Activated CD4-positive, alpha-beta T cell treated with anti-CD3 and anti-CD28 coated beads for 36 hours (primary cell): ENCODE results near the gene KEL. TPM values are rescaled to one million over a fixed set of nuclear protein-coding genes. Genes with fewer than 3 reads are reported as not detected.
"Not testable (repeated sequence)": the region's sequence is repeated elsewhere in the genome, so short reads cannot be mapped to it uniquely, and the experiment has no call there.

ENCODE experiments used
- ATAC-seq: fragments of 200-7000 bp; cut with Tn5 transposase; one replicate; pipeline ENCODE4 v1.10.0; 2021; ENCODE audit warnings: mild to moderate bottlenecking, moderate library complexity
- CTCF ChIA-PET: fragments of 350-600 bp; sonication (Branson Sonifier 250); formaldehyde crosslinking; loops from one replicate; lab custom pipeline; 2021; ENCODE audit warnings: antibody characterized with exemption; lab: Charles Lee
- POLR2A ChIA-PET: fragments of 350-600 bp; sonication (Branson Sonifier 250); formaldehyde crosslinking; loops from one replicate; lab custom pipeline; 2021; ENCODE audit warnings: antibody characterized with exemption, inconsistent platforms; lab: Charles Lee
- DNase-seq: peaks from one replicate; pipeline ENCODE4 v3.0.0-alpha.2; 2020
- H3K27ac Mint-ChIP-seq: one replicate; pipeline ENCODE4 v1.8.0; 2021; ENCODE audit warnings: mixed read lengths
- H3K27me3 Mint-ChIP-seq: one replicate; pipeline ENCODE4 v1.8.0; 2021; ENCODE audit warnings: mixed read lengths
- H3K36me3 Mint-ChIP-seq: one replicate; pipeline ENCODE4 v1.8.0; 2021; ENCODE audit warnings: low read depth, mixed read lengths
- H3K4me1 Mint-ChIP-seq: one replicate; pipeline ENCODE4 v1.8.0; 2021; ENCODE audit warnings: mixed read lengths
- H3K4me3 Mint-ChIP-seq: one replicate; pipeline ENCODE4 v1.8.0; 2021; ENCODE audit warnings: mild to moderate bottlenecking, moderate library complexity, mixed read lengths
- H3K9me3 Mint-ChIP-seq: one replicate; pipeline ENCODE4 v1.8.0; 2021; ENCODE audit warnings: low read depth, mixed read lengths
- intact Hi-C, 2 experiments: fragments of 100-400 bp; cut with DNase I in 1 of 2; cut with micrococcal nuclease in 1 of 2; formaldehyde crosslinking; loops; one replicate each; pipeline versions ENCODE4 v1.14.2 to v1.15.1; 2022 to 2024; cut with DNase I, micrococcal nuclease
- total RNA-seq, 2 experiments: library from RNA; stranded (reverse); gene quantifications; one replicate each; pipeline ENCODE4 v1.2.3, GENCODE V29; 2021

Gene KEL
- total RNA-seq, 2 experiments from 2014 or later, result 0.32 to 0.44 TPM

- ATAC-seq (no peak), DNase-seq (no peak)
- ChIA-PET POLR2A (no interaction called here), CTCF (interaction anchor here (0.7 to 3.3 kb wide), 7 partner anchors 10 to 611 kb away, joined by 3 to 16 read pairs (median 5); no protein-coding TSS in a partner anchor)
- peaks cover 3% of the 10 kb centered on the region for H3K9me3 Mint-ChIP-seq
- no peaks in the 10 kb centered on the region for H3K36me3 Mint-ChIP-seq
- H3K27me3 Mint-ChIP-seq, result no peaks in the 10 kb centered on the region
- no peaks in the 10 kb centered on the region for H3K4me1 Mint-ChIP-seq
- no peak overlapping the region for H3K27ac Mint-ChIP-seq
- intact Hi-C loops, result no loop called here
- H3K4me3 Mint-ChIP-seq, result no peak overlapping the region
These were observed 35.4 kb upstream of the KEL start for GRCh38 chr7:142997456-142997989.

- H3K9me3 Mint-ChIP-seq, result peaks cover 3% of the 10 kb centered on the region
- ATAC-seq (no peak), DNase-seq (no peak)
- H3K36me3 Mint-ChIP-seq, result no peaks in the 10 kb centered on the region
- no peak overlapping the region for H3K4me3 Mint-ChIP-seq
- intact Hi-C loops, result loop anchor here in 1 of 2 experiments (5.0 kb wide), 1 partner anchor 560 kb away; no protein-coding TSS in a partner anchor
- CTCF ChIA-PET, result interaction anchor here (0.8 to 2.5 kb wide), 6 partner anchors 9 to 518 kb away, joined by 3 to 11 read pairs (median 4); no protein-coding TSS in a partner anchor
- H3K27ac Mint-ChIP-seq, result no peak overlapping the region
- POLR2A ChIA-PET, result no interaction called here
- no peaks in the 10 kb centered on the region for H3K4me1 Mint-ChIP-seq
- H3K27me3 Mint-ChIP-seq, result peaks cover 10% of the 10 kb centered on the region
These were observed 30.3 kb upstream of the KEL start for GRCh38 chr7:142992427-142992826.

DNA sequence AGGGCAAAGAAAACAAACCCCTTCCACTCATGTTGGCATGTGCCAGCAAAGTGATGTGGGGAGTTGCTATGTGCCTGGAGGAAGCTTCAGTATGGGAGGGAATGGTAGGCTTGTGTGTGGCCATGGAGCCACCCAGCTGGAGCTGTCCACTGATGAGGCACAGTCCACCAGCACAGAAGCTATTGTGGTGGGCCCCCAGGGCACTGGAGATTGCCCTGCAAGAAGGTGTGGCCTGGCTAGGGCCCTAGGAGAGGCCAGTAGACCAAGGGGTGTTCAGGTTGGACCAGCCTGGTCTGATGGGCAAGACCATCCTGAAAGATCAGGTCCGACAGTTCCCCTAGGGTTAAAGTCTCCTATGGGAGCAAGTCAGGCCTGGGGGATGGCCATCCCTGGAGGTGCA lies 22.1 kb upstream of the KEL start:
- ChIA-PET POLR2A (no interaction called here), CTCF (interaction anchor here (0.8 kb wide), 1 partner anchor 36 kb away, joined by 3 read pairs; no protein-coding TSS in a partner anchor)
- intact Hi-C loops, result no loop called here
- no peaks in the 10 kb centered on the region for H3K36me3 Mint-ChIP-seq
- no peak for DNase-seq
- peaks cover 7% of the 10 kb centered on the region for H3K27me3 Mint-ChIP-seq
- H3K4me1 Mint-ChIP-seq, result no peaks in the 10 kb centered on the region
- peaks cover 2% of the 10 kb centered on the region for H3K9me3 Mint-ChIP-seq
- no peak overlapping the region for H3K27ac Mint-ChIP-seq
- ATAC-seq, result no peak
- no peak overlapping the region for H3K4me3 Mint-ChIP-seq

DNA sequence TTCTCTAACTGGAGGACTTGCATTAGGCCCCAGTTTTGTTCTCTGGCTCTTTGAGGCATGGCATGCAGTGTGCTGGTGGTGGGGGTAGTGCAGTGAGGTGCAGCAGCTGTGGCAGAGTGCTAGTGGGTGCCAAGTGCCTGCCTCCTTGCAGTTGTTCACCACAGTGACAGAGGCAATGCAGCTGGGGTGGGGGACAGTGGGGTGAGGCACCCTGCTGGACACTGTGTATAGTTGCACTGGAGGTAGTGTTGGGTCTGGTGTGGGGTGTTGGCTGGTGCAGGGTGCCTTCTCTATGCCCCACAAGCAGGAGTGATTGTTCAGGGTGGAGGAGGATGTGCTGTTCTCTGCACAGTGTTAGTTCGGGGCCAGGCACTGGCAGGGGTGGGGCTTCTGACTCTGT lies 21.7 kb upstream of the KEL start:
- DNase-seq, result no peak
- Mint-ChIP-seq H3K9me3 (peaks cover 2% of the 10 kb centered on the region), H3K4me1 (no peaks in the 10 kb centered on the region), H3K27ac (no peak overlapping the region), H3K27me3 (peaks cover 7% of the 10 kb centered on the region), H3K4me3 (no peak overlapping the region), H3K36me3 (no peaks in the 10 kb centered on the region)
- POLR2A ChIA-PET, result no interaction called here
- CTCF ChIA-PET, result interaction anchor here (1.3 to 1.9 kb wide), 3 partner anchors 20 to 103 kb away, joined by 3 to 5 read pairs (median 5); no protein-coding TSS in a partner anchor
- ATAC-seq, result no peak
- intact Hi-C loops, result no loop called here

DNA sequence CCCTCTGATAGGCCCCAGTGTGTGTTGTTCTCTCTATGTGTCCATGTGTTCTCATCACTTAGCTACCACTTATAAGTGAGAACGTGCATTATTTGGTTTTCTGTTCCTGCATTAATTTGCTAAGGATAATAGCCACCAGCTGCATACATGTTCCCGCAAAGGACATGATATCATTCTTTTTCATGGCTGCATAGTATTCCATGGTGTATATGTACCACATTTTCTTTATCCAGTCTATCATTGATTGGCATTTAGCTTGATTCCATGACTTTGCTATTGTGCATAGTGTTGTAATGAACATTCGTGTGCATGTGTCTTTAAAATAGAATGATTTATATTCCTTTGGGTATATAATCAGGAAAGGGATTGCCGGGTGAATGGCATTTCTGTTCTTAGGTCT lies 16.2 kb upstream of the KEL start:
- H3K27me3 Mint-ChIP-seq, H3K36me3 Mint-ChIP-seq, H3K9me3 Mint-ChIP-seq, H3K27ac Mint-ChIP-seq, H3K4me1 Mint-ChIP-seq, H3K4me3 Mint-ChIP-seq, DNase-seq, ATAC-seq, POLR2A ChIA-PET, intact Hi-C loops: not testable (repeated sequence)
- CTCF ChIA-PET, result interaction anchor here (0.6 kb wide), 1 partner anchor 409 kb away, joined by 3 read pairs; no protein-coding TSS in a partner anchor

GRCh38 chr7:142974626-142975025 lies 12.5 kb upstream of the KEL start:
- no peak for ATAC-seq
- H3K27me3 Mint-ChIP-seq, result peaks cover 12% of the 10 kb centered on the region
- H3K4me1 Mint-ChIP-seq, result peaks cover 3% of the 10 kb centered on the region
- no peaks in the 10 kb centered on the region for H3K36me3 Mint-ChIP-seq
- intact Hi-C loops, result no loop called here
- no peak overlapping the region for H3K4me3 Mint-ChIP-seq
- POLR2A ChIA-PET, result no interaction called here
- CTCF ChIA-PET, result interaction anchor here (1.0 kb wide), 1 partner anchor 28 kb away, joined by 3 read pairs; no protein-coding TSS in a partner anchor
- no peak overlapping the region for H3K27ac Mint-ChIP-seq
- peaks cover 3% of the 10 kb centered on the region for H3K9me3 Mint-ChIP-seq
- DNase-seq, result no peak

DNA sequence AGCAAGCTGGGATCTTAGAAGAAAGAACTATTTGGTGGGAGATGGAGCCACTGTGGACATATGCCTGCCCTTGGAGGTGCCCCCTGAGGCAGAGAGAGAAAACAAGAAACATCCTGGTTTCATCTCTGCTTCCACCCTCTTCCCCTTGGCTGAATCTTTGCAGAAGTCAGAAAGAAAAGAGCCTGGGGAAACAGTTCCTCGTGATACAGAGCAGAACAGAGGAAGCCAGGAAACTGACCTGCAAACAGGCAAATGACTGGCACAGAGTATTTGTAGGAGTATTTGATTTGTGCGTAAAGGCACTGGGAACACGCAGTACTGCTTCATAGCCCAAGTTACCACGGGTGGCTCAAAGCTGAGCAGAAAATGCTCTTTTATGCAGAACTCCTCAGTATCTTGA lies 7.0 kb upstream of the KEL start:
- H3K27me3 Mint-ChIP-seq, result peaks cover 22% of the 10 kb centered on the region
- ChIA-PET CTCF (interaction anchor here (1.4 kb wide), 1 partner anchor 32 kb away, joined by 4 read pairs; no protein-coding TSS in a partner anchor), POLR2A (no interaction called here)
- no peaks in the 10 kb centered on the region for H3K9me3 Mint-ChIP-seq
- intact Hi-C loops, result no loop called here
- ATAC-seq (no peak), DNase-seq (no peak)
- H3K27ac Mint-ChIP-seq, result no peak overlapping the region
- H3K36me3 Mint-ChIP-seq, result no peaks in the 10 kb centered on the region
- H3K4me1 Mint-ChIP-seq, result no peaks in the 10 kb centered on the region
- no peak overlapping the region for H3K4me3 Mint-ChIP-seq

- intact Hi-C loops, result no loop called here
- H3K27me3 Mint-ChIP-seq, result peaks cover 25% of the 10 kb centered on the region
- H3K4me3 Mint-ChIP-seq, result no peak overlapping the region
- ATAC-seq, result no peak
- ChIA-PET POLR2A (no interaction called here), CTCF (interaction anchor here (1.4 kb wide), 1 partner anchor 33 kb away, joined by 4 read pairs; no protein-coding TSS in a partner anchor)
- H3K27ac Mint-ChIP-seq, result no peak overlapping the region
- H3K36me3 Mint-ChIP-seq, result no peaks in the 10 kb centered on the region
- DNase-seq, result no peak
- no peaks in the 10 kb centered on the region for H3K9me3 Mint-ChIP-seq
- no peaks in the 10 kb centered on the region for H3K4me1 Mint-ChIP-seq
These were observed 6.1 kb upstream of the KEL start for GRCh38 chr7:142968229-142968628.

DNA sequence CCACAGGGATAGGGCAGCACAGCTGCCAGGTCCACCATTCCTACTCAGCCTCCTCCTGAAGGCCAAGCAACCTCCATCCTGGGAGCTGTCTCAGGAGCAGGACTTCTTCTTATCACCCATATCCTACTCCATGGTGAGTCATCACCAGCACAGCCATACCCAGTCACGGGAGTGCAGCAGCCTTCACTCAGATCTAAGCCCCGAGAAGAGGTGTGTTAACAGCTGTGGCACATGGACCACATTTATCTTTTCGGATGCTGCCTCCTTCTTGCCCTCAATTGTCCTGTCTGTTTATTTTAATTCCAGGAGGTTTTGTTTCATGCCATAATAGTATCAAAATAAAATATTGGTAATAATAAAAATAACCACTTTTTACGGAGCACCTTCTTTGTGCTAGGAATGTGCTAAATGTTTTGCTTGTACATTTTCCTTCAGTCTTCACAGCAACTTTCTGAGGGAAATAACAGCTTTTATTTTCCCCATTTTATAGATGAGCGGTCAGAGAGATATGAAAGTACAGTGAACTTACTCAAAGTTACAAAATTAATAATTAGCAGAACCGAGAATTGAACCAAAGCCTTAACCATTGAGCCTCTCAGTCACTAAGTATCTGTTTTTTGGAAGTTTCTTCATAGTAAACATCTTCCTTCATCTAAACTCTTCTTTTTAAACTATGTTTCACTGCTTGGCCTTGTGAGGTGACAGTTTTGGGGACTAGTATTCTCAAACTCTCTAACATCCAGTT lies 2.5 kb upstream of the KEL start:
- no peaks in the 10 kb centered on the region for H3K36me3 Mint-ChIP-seq
- no peak for ATAC-seq
- H3K4me1 Mint-ChIP-seq, result no peaks in the 10 kb centered on the region
- DNase-seq, result no peak
- intact Hi-C loops, result no loop called here
- H3K27me3 Mint-ChIP-seq, result peaks cover 20% of the 10 kb centered on the region
- POLR2A ChIA-PET, result no interaction called here
- no peak overlapping the region for H3K27ac Mint-ChIP-seq
- H3K9me3 Mint-ChIP-seq, result no peaks in the 10 kb centered on the region
- CTCF ChIA-PET, result interaction anchor here (0.5 to 1.5 kb wide), 4 partner anchors 13 to 250 kb away, joined by 3 to 4 read pairs (median 4); no protein-coding TSS in a partner anchor
- no peak overlapping the region for H3K4me3 Mint-ChIP-seq

DNA sequence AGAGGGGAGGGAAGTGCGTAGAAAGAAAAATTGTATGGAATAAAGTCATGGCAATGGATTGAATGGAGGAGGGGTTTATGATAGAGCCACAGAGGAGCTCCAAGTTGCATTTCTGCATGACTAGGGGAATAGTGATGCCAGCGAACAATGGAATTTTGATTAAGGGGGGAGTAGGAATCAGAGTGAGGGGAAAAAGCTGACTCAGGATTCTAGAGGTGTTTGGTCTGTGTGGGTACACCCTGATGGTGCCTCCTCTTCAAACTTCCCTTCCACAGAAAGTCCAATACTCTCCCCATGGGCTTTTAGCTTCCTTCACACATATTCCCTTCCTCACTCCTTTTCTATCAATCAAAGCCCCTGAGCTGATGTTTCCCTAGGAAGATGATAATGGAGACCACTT lies 1.8 kb upstream of the KEL start:
- ATAC-seq (no peak), DNase-seq (no peak)
- Mint-ChIP-seq H3K36me3 (no peaks in the 10 kb centered on the region), H3K27me3 (peaks cover 19% of the 10 kb centered on the region), H3K9me3 (no peaks in the 10 kb centered on the region), H3K4me3 (no peak overlapping the region), H3K27ac (no peak overlapping the region), H3K4me1 (no peaks in the 10 kb centered on the region)
- intact Hi-C loops, result no loop called here
- ChIA-PET CTCF (interaction anchor here (1.1 to 1.5 kb wide), 3 partner anchors 13 to 251 kb away, joined by 4 read pairs; no protein-coding TSS in a partner anchor), POLR2A (no interaction called here)

DNA sequence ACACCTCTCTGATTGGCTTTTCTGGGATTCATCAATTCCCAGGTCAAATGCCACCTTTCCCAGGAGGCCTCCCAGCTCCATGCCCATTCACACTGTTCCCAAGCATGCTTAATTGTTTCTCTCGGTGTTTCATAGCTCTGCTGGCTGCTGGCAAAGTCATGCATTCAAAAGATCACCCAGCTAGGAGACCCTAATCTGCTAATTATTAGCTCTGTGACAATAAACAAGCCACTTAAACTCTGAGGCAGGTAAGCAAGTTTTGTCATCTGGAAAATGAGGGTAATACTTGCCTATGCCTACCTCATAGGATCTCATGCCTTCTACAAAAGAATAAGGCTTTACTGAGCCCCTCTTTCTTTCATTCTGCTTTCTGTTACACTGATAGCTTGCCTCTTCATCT lies 828 bp upstream of the KEL start:
- ChIA-PET POLR2A (no interaction called here), CTCF (interaction anchor here (0.7 to 0.9 kb wide), 2 partner anchors 20 to 27 kb away, joined by 3 read pairs; no protein-coding TSS in a partner anchor)
- H3K27ac Mint-ChIP-seq, result no peak overlapping the region
- no peak overlapping the region for H3K4me3 Mint-ChIP-seq
- H3K36me3 Mint-ChIP-seq, result no peaks in the 10 kb centered on the region
- H3K9me3 Mint-ChIP-seq, result no peaks in the 10 kb centered on the region
- no peaks in the 10 kb centered on the region for H3K4me1 Mint-ChIP-seq
- peaks cover 12% of the 10 kb centered on the region for H3K27me3 Mint-ChIP-seq
- ATAC-seq (no peak), DNase-seq (no peak)
- intact Hi-C loops, result no loop called here
